ENCODE data around the gene B4GALT1. TPM values are rescaled to one million over a fixed set of nuclear protein-coding genes. Genes with fewer than 3 reads are reported as not detected.
"Not testable (repeated sequence)": the region's sequence is repeated elsewhere in the genome, so short reads cannot be mapped to it uniquely, and the experiment has no call there.

B4GALT1 gene
- total and polyA plus RNA-seq, 3 experiments from 2014 or later, result 38.0 to 41.6 (median 38.3) TPM

DNA sequence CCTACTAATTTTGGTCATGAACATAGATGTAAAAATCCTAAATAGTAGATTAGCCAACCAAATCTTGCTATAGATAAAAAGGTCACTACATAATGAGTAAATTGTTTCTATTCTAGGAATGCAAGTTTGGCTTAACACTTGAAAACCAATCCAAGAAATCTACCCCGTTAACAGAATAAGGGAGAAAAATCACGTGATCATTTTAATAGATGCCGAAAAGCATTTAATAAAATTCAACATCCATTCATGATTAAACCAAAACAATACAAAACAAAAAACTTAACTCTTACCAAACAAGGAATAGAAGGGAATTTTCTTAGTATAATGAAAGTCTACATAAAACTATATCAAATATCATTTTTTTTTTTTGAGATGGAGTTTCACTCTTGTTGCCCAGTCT, 69.9 kb downstream of the B4GALT1 start:
- Histone ChIP-seq H3K27me3 (ENCODE audit: insufficient read depth, low read length, poor library complexity, severe bottlenecking) (no peaks in the 10 kb centered on the region), H3K4me3 (ENCODE audit: low read length) (no peak overlapping the region), H3K4me1 (ENCODE audit: insufficient read depth, low read length) (no peaks in the 10 kb centered on the region), H3K36me3 (ENCODE audit: insufficient read depth, low read length) (no peaks in the 10 kb centered on the region), H3K9me3 (ENCODE audit: low read length) (no peaks in the 10 kb centered on the region), H3K27ac (ENCODE audit: low read depth, low read length) (no peak overlapping the region)
- DNase-seq, result no peak
- ChIA-PET CTCF (no interaction called here), POLR2A (no interaction called here)
- peaks cover 0 to 1% of the 10 kb centered on the region in 2 donors for H3K27me3 Mint-ChIP-seq
- H3K4me1 Mint-ChIP-seq, result peaks cover 5 to 8% (median 6%) of the 10 kb centered on the region in 3 donors
- H3K27ac Mint-ChIP-seq, result no peak overlapping the region
- H3K36me3 Mint-ChIP-seq, result no peaks in the 10 kb centered on the region
- no peaks in the 10 kb centered on the region for H3K9me3 Mint-ChIP-seq
- no peak overlapping the region for H3K4me3 Mint-ChIP-seq

- DNase-seq, result no peak
- no peaks in the 10 kb centered on the region for H3K36me3 ChIP-seq (ENCODE audit: insufficient read depth, low read length)
- H3K27me3 ChIP-seq (ENCODE audit: insufficient read depth, low read length, poor library complexity, severe bottlenecking), result no peaks in the 10 kb centered on the region
- H3K4me3 ChIP-seq (ENCODE audit: low read length), result no peak overlapping the region
- ChIA-PET CTCF (no interaction called here), POLR2A (no interaction called here)
- H3K27ac ChIP-seq (ENCODE audit: low read depth, low read length), result no peak overlapping the region
- Mint-ChIP-seq H3K27me3 (peaks cover 0 to 1% of the 10 kb centered on the region in 2 donors), H3K36me3 (peaks cover 0 to 4% (median 0%) of the 10 kb centered on the region in 3 donors), H3K9me3 (peaks cover 0 to 3% (median 0%) of the 10 kb centered on the region in 5 donors), H3K4me1 (peaks cover 5 to 10% (median 6%) of the 10 kb centered on the region in 3 donors), H3K4me3 (no peak overlapping the region), H3K27ac (peak overlapping the region in 2 of 8 donors; percentile 13 to 52)
- H3K9me3 ChIP-seq (ENCODE audit: low read length), result no peaks in the 10 kb centered on the region
- H3K4me1 ChIP-seq (ENCODE audit: insufficient read depth, low read length), result no peaks in the 10 kb centered on the region
Observed at GRCh38 chr9:33092634-33093033, 74.5 kb downstream of the B4GALT1 start.

GRCh38 chr9:33085672-33086071, 81.5 kb downstream of the B4GALT1 start:
- H3K4me3 ChIP-seq (ENCODE audit: low read length), result not testable (repeated sequence)

GRCh38 chr9:33082538-33083326, 84.4 kb downstream of the B4GALT1 start:
- no peaks in the 10 kb centered on the region for H3K36me3 Mint-ChIP-seq
- DNase-seq, result peak in 1 of 5 donors; percentile 26
- POLR2A ChIA-PET, result no interaction called here
- H3K27ac Mint-ChIP-seq, result peak overlapping the region in 7 of 8 donors; percentile 6 to 81 (median 55)
- peaks cover 5 to 8% of the 10 kb centered on the region in 2 donors for H3K27me3 Mint-ChIP-seq
- Histone ChIP-seq H3K27me3 (ENCODE audit: insufficient read depth, low read length, poor library complexity, severe bottlenecking) (no peaks in the 10 kb centered on the region), H3K27ac (ENCODE audit: low read depth, low read length) (no peak overlapping the region), H3K4me3 (ENCODE audit: low read length) (no peak overlapping the region), H3K36me3 (ENCODE audit: insufficient read depth, low read length) (no peaks in the 10 kb centered on the region), H3K9me3 (ENCODE audit: low read length) (no peaks in the 10 kb centered on the region), H3K4me1 (ENCODE audit: insufficient read depth, low read length) (peaks cover 29% of the 10 kb centered on the region)
- H3K9me3 Mint-ChIP-seq, result no peaks in the 10 kb centered on the region
- peaks cover 10 to 19% (median 19%) of the 10 kb centered on the region in 3 donors for H3K4me1 Mint-ChIP-seq
- CTCF ChIA-PET, result interaction anchor here (0.7 to 1.2 kb wide), 6 partner anchors 84 to 144 kb away, joined by 3 to 7 read pairs (median 3); partner anchors contain the start of gene B4GALT1
- peak overlapping the region; percentile 6 to 70 (median 49) for H3K4me3 Mint-ChIP-seq

More at GRCh38 chr9:33085672-33086071, 81.5 kb downstream of the B4GALT1 start:
- H3K27me3 Mint-ChIP-seq; H3K36me3 Mint-ChIP-seq; H3K27ac Mint-ChIP-seq; H3K27me3 ChIP-seq (ENCODE audit: insufficient read depth, low read length, poor library complexity, severe bottlenecking); H3K36me3 ChIP-seq (ENCODE audit: insufficient read depth, low read length); H3K4me3 Mint-ChIP-seq; H3K9me3 ChIP-seq (ENCODE audit: low read length); H3K27ac ChIP-seq (ENCODE audit: low read depth, low read length); DNase-seq; H3K9me3 Mint-ChIP-seq; POLR2A ChIA-PET: not testable (repeated sequence)
- peaks cover 10 to 16% (median 14%) of the 10 kb centered on the region in 3 donors for H3K4me1 Mint-ChIP-seq
- H3K4me1 ChIP-seq (ENCODE audit: insufficient read depth, low read length), result peaks cover 27% of the 10 kb centered on the region
- CTCF ChIA-PET, result interaction anchor here (2.2 kb wide), 1 partner anchor 140 kb away, joined by 7 read pairs; no protein-coding TSS in a partner anchor

- H3K36me3 ChIP-seq (ENCODE audit: insufficient read depth, low read length), result no peaks in the 10 kb centered on the region
- Mint-ChIP-seq H3K27me3 (peaks cover 5 to 8% of the 10 kb centered on the region in 2 donors), H3K27ac (peak overlapping the region in 7 of 8 donors; percentile 6 to 81 (median 55)), H3K4me3 (peak overlapping the region; percentile 6 to 70 (median 49)), H3K9me3 (no peaks in the 10 kb centered on the region), H3K4me1 (peaks cover 10 to 22% (median 21%) of the 10 kb centered on the region in 3 donors), H3K36me3 (no peaks in the 10 kb centered on the region)
- POLR2A ChIA-PET, result no interaction called here
- H3K9me3 ChIP-seq (ENCODE audit: low read length), result no peaks in the 10 kb centered on the region
- peaks cover 32% of the 10 kb centered on the region for H3K4me1 ChIP-seq (ENCODE audit: insufficient read depth, low read length)
- H3K27ac ChIP-seq (ENCODE audit: low read depth, low read length), result no peak overlapping the region
- no peaks in the 10 kb centered on the region for H3K27me3 ChIP-seq (ENCODE audit: insufficient read depth, low read length, poor library complexity, severe bottlenecking)
- CTCF ChIA-PET, result interaction anchor here (0.7 to 1.2 kb wide), 6 partner anchors 85 to 144 kb away, joined by 3 to 7 read pairs (median 3); partner anchors contain the start of gene B4GALT1
- DNase-seq, result peak in 1 of 5 donors; percentile 41
- no peak overlapping the region for H3K4me3 ChIP-seq (ENCODE audit: low read length)
Observed at GRCh38 chr9:33082128-33082527, 85.0 kb downstream of the B4GALT1 start.

DNA sequence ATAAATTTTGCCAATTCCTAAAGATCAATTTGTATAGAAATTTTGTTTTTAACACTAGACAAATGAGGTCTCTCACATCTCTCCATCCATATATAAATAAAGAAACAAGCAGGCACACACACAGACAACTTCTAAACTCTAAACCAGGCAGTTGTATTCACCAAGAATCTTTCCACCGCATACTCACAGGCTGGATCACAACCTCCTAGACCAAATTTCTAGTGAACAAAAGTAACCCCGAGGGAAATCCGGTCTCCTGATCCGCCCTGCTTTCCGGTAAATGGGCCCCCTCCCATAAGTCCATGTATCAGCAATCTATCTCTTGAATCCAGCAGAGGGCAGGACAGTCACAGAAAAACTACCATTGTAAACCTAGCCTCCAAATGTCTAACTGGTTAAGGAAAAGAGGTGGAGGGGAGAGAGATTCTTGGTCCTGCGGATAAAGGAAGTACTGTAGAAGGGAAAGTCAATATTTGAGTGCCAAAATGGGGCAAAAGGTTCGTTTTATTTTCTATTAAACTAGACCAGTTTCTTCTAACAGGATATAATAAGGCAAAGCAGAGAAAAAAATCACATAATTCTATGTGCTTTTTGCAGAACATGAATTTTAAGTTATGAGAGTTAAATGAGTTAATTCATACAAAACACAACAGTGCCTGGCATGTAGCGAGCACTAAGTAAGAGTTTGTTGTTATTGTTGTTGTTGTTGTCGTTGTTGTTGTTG, 85.8 kb downstream of the B4GALT1 start:
- Histone ChIP-seq H3K4me1 (ENCODE audit: insufficient read depth, low read length) (peaks cover 33% of the 10 kb centered on the region), H3K27me3 (ENCODE audit: insufficient read depth, low read length, poor library complexity, severe bottlenecking) (no peaks in the 10 kb centered on the region), H3K27ac (ENCODE audit: low read depth, low read length) (no peak overlapping the region), H3K36me3 (ENCODE audit: insufficient read depth, low read length) (no peaks in the 10 kb centered on the region), H3K4me3 (ENCODE audit: low read length) (no peak overlapping the region), H3K9me3 (ENCODE audit: low read length) (no peaks in the 10 kb centered on the region)
- Mint-ChIP-seq H3K27me3 (peaks cover 5 to 8% of the 10 kb centered on the region in 2 donors), H3K4me3 (no peak overlapping the region), H3K27ac (no peak overlapping the region), H3K36me3 (peaks cover 0 to 4% (median 0%) of the 10 kb centered on the region in 3 donors), H3K9me3 (no peaks in the 10 kb centered on the region), H3K4me1 (peaks cover 17 to 29% (median 26%) of the 10 kb centered on the region in 3 donors)
- ChIA-PET CTCF (interaction anchor here (0.7 to 3.1 kb wide), 7 partner anchors 14 to 145 kb away, joined by 3 to 24 read pairs (median 4); partner anchors contain the start of gene B4GALT1), POLR2A (no interaction called here)
- peak; percentile 30 to 76 (median 68) for DNase-seq

- Mint-ChIP-seq H3K27me3 (peaks cover 5 to 8% of the 10 kb centered on the region in 2 donors), H3K27ac (peak overlapping the region in 1 of 8 donors; percentile 55), H3K9me3 (no peaks in the 10 kb centered on the region), H3K4me1 (peaks cover 23 to 35% (median 32%) of the 10 kb centered on the region in 3 donors), H3K4me3 (no peak overlapping the region), H3K36me3 (peaks cover 0 to 10% (median 0%) of the 10 kb centered on the region in 3 donors)
- Histone ChIP-seq H3K27ac (ENCODE audit: low read depth, low read length) (no peak overlapping the region), H3K4me1 (ENCODE audit: insufficient read depth, low read length) (peaks cover 37% of the 10 kb centered on the region), H3K4me3 (ENCODE audit: low read length) (no peak overlapping the region), H3K27me3 (ENCODE audit: insufficient read depth, low read length, poor library complexity, severe bottlenecking) (no peaks in the 10 kb centered on the region), H3K36me3 (ENCODE audit: insufficient read depth, low read length) (no peaks in the 10 kb centered on the region), H3K9me3 (ENCODE audit: low read length) (no peaks in the 10 kb centered on the region)
- CTCF ChIA-PET, result interaction anchor here (0.7 to 3.1 kb wide), 3 partner anchors 13 to 146 kb away, joined by 3 to 24 read pairs (median 5); partner anchors contain the start of gene B4GALT1
- POLR2A ChIA-PET, result no interaction called here
- DNase-seq, result no peak
Observed at GRCh38 chr9:33080534-33080933, 86.6 kb downstream of the B4GALT1 start.
